ENCODE results near the gene DFFA. TPM values are rescaled to one million over a fixed set of nuclear protein-coding genes. Genes with fewer than 3 reads are reported as not detected.
A peak's percentile ranks its signal among the peaks of the same experiment; 100 is the strongest.
"Not testable (repeated sequence)": the region's sequence is repeated elsewhere in the genome, so short reads cannot be mapped to it uniquely, and the experiment has no call there.

DFFA gene
- total RNA-seq, 1 donor from 2014 or later, result 29.6 TPM

DNA sequence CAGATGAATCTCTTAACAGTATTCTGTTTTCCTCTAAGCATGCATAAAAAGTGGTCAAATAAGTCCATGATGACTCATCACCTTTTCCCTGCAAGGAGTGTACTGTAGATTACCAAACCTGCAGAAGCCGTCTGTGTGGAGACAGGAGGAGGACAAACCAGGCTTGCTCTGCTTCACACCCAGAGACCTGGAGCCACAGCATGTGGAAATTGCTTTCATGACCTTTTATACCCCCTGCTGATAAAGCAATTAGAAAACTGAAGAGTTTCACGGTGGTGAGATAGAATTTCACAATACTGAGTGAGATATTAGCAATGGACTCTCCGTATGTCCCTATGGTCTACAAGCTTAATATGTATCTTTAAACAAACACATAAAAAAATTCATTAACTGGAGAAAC is 13.1 kb downstream of the DFFA start:
- no peak for DNase-seq

DNA sequence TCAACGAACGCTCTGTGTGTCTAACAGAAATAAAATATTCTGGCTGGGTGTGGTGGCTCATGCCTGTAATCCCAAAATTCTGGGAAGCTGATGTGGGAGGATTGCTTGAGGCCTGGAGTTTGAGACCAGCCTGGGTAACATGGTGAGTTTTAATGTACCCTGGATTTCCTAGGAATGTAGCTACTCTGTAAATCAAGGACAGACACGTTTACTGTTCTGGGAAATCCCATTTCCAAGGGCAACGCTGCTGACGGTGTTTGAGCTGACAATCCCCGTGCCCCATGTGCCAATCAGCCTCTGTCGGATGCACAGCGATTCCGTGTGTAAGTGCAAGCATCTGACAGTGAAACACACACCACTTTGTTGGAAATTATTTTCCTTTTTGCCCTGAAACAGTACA is 14.5 kb downstream of the DFFA start:
- no peak for DNase-seq

DNA sequence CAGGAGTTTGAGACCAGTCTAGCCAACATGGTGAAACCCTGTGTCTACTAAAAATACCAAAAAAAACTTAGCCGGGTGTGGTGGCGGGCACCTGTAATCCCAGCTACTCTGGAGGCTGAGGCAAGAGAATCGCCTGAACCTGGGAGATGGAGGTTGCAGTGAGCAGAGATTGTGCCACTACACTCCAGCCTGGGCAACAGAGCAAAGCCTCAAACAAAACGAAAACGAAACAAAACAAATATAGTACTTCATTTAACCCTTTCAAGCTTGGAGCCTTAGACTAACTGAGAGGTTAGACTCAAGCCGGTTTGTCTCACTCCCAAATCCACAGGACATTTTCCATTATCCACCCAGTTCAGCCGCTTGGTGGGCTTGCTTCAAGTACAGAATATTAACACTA is 14.9 kb downstream of the DFFA start:
- not testable (repeated sequence) for DNase-seq

DNA sequence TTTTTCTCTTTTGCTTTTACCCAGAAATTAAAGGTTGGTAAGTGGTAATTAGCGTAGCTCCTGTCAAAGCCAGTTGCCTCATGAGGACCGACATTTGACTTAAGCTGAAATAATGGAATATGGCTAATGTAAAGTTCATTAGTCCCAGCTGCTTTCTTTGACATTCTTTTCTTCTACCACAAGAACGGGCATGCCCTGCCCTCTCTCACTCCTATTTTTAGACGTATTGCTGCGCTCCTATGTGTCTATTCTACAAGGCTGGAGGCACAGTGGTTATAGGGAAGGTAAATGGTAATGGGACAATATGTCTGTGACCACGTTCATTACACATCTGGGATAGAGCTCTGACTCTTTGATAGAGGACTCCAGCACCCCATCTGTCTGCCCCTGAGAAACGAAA is 15.7 kb downstream of the DFFA start:
- no peak for DNase-seq

DNA sequence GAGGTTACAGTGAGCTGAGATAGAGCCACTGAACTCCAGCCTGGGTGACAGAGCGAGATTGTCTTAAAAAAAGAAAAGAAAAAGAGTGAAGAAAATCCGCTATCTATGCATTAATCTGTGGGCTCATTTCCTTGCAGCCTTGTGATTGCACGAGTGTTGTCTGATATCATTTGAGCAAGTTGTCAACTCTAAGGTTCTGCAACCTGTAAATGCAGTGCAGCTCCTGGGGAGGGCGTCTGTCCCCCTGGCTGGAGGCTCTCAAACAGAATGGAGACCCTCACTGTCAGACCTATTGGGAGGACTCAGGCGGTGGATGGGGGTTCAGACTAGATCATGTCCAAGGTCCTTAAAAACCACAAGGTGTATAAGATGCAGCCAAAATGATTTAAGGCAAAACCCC is 16.3 kb downstream of the DFFA start:
- DNase-seq, result no peak

DNA sequence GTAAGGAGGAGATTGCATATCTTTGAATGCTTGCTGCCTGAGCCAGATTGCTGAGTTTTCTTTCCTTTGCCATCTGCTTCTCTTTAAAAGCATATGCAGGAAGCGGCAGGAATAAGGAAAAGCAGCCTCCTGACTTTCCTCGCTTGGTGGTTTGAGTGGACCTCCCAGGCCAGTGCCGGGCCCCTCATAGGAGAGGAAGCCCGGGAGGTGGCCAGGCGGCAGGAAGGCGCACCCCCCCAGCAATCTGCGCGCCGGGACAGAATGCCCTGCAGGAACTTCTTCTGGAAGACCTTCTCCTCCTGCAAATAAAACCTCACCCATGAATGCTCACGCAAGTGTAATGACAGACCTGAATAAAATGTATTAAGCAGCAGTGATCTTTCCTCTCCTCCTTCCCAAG is 21.0 kb downstream of the DFFA start:
- no peak for DNase-seq

DNA sequence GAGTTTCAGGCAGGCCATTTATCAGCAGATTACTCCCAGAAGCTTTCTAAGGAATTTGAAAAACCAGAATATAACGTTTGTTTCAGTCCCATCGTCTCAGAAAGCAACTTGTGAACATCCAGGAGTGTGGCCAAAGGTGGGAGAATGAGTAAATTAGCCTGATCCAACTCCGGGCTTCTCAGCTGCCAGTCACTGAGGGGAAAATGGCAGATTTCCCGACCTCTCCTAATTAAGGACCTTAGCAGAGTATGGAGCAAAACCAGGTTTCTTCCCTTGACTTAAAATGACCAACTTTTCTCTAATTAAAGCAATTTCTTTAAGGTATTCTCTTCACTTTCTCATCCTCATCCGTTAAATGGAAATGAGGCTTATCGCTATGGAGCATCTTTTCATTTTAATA is 21.5 kb downstream of the DFFA start:
- no peak for DNase-seq

DNA sequence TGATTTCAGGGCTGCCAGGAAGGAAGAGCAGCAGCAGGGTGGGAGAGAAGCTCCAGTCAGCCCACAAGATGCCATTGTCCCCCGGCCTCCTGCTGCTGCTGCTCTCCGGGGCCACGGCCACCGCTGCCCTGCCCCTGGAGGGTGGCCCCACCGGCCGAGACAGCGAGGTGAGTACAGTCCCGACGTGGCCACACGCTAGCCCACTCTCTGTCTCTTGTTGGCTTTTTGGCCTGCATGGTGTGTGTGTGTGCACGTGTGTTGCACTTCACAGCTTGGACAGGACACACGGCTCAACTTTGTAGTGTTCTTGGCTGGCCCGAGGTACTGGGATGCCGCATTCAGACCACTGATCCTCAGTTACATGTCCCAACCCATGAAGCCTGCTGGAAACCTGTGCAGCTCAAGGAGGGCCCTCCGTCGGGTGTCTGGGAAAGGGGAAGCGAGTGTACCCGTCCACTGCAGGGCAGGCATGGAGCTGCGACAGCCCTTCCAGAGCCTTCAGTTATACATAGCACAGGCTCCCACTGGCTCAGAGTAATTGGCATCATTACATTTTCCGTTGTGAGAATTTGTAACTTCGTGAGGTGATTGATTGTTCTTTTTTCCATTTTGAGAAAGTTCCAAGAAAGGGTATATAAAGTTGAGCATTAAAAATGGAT is 22.0 kb downstream of the DFFA start:
- DNase-seq, result no peak

DNA sequence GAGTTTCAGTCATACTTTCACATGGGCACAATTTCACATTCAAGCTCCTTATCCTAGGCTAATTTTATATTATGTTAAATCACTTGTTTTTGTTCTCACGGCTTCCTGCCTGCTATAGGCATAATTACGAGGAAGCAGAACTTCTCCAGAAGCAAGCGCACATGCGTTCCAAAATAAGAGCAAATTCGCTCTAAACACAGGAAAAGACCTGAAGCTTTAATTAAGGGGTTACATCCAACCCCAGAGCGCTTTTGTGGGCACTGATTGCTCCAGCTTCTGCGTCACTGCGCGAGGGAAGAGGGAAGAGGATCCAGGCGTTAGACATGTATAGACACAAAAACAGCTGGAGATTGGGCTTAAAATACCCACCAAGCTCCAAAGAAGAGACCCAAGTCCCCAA is 22.6 kb downstream of the DFFA start, which contains the start of gene CORT:
CORT (plus strand) TSS at position 281 of the 400 bp plus-strand sequence. CDS start 193 bp downstream, outside the sequence.
- DNase-seq, result no peak

DNA sequence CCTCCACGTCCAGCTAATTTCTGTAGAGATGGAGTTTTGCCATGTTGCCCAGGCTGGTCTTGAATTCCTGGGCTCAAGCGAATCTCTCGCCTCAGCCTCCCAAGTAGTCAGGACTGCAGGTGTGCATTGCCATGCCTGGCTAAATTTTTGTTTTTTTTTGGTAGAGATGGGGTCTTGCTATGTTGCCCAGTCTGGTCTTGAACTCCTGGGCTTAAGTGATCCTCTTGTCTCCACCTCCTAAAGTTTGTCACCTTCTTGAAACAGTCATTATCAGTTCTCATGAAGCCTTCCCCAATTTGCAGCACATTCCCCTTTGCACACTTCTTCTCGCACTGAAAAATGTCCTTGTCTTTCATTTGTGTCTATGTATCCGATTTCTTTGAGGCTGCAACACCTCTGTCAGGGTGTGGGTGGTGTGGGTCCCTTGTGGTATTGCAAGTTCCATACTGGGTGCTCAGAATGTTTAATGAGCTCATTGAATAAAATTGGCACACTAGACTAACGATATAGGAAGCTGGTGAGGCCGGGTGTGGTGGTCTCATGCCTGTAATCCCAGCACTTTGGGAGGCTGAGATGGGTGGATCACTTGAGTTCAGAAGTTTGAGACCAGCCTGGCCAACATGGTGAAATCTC is 25.4 kb downstream of the DFFA start:
- DNase-seq, result no peak

DNA sequence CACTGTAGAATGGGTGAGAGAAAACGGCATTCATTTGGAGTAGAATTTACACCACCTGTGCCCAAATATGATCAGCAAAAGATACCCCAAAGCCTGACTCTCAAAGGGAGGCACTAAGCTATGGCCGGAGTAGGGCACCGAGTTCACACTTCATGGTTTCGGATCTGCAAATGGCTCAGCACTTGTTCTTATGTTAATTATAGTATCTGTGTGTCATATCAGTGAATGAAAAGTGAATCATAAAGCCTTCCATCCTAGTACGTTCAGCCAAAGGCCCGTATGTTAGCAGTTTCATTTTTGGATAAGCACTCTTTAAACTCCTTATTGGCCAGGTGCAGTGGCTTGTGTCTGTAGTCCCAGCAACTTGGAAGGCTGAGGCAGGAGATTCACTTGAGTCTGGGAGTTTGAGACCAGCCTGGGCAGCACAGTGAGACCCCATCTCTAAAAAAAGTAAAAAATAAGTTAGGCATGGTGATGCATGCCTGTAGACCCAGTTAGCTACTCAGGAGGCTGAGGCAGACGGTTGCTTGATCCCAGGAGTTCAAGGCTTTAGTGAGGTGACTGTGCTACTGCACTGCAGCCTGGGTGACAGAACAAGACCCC is 27.4 kb downstream of the DFFA start:
- DNase-seq, result no peak

DNA sequence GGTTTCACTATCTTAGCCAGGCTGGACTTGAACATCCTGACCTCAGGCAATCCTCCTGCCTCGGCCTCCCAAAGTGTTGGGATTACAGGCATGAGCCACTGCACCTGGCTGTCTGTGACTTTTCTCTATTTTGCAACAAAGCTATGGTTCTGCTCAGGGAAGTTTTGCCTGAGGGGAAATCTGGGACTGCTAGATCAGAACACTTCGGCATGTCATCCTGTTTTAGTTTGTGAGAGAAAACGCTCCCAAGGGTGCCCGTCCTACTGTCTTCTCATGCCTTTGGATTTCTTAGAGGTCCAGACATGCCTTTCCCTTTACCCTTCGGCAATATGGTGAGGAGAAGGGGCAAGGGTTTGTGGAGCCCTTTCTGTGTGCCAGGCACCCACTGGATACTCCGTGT is 28.1 kb downstream of the DFFA start:
- no peak for DNase-seq

DNA sequence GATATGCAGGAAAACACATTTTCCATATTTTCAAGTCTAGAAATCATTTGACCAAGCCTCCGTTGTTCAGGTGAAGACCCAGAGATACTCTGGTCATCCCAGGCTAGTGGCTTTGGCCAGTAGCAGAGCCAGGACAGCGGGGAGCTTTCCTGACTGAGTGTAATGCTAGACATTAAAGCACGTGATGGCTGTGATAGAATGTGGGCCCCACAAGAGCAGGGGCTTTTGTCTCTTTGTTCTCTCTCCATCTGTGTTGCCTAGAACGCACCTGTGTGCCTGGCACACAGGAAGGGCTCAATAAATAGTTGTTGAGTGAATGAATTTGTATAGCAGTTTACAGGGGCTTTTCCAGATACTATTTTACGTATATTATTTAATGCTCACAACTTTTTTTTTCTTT is 31.5 kb downstream of the DFFA start:
- no peak for DNase-seq

DNA sequence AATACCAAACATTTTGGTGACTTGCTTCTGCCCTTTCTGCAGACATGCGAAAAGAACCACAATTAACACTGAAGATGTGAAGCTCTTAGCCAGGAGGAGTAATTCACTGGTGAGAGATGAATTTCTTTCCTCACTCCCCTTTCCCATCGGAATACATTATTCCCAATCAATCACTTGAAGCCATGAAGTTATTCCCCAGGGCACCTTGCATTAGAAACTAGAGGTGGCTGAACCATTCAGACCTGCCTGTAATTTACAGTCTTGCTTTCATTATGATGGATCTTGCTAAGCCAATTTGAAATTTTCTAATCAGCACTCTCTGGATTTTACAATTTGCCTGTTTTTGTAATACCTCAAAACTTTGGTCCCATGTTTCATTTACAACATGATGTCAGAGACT is 32.0 kb downstream of the DFFA start:
- DNase-seq, result no peak

DNA sequence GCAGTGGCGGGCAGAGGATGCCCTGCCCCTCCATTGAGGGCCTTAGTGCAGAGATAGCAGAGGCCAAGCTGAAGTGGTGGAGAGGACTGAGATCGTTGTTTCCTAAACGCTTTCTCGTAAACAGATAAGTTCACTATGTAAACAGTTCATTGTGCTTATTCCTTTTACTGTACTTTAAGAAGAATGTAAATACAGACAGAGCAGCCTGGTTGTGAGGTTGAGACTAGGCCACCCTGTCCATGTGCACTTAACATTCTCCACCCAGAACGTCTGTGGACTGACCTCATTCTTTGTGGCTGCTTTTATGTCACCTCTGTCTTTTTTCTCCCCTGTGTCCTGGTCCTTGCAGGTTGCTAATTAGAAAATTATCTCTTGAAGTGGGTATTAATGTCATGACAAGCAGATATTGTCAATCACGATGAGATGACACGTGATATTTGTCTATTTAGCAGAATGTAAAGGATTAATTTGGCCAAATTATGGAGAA is 33.6 kb downstream of the DFFA start:
- DNase-seq, result no peak

DNA sequence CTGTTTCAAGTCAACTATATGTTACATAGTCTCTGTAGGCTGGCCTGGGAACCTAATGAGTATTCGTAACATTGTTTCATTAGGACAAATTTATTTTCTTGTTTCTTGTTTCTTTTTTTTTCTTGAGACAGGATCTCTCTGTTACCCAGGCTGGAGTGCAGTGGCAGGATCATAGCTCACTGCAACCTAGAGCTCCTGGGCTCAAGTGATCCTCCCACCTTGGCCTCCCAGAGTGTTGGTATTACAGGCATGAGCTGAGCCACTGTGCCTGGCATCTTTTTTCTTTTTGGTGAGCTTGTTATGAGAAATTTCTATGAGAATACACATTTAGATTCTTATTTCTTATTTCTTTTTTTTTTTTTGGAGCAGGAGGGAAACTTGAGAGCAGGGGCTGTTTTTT is 35.3 kb downstream of the DFFA start:
- DNase-seq, result no peak

DNA sequence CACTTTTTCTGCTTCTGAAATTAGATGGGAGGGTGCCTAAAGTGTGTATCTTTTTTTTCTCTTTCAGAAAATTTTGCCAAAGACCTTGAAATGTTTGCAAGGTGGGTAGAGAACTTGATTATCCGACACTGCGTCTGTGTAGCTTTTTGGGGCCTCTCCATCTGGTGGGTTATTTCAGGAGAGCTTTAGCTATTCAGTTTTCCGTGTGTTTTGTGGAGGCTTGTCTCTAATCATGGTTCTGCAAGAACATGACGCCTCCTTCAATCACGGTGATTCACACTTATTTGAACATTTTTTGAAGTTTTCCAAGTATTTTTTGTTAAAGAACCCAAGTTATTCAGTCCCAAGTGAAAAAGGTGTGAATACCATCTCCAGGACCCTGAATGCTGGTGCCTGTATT is 37.7 kb downstream of the DFFA start:
- DNase-seq, result no peak

DNA sequence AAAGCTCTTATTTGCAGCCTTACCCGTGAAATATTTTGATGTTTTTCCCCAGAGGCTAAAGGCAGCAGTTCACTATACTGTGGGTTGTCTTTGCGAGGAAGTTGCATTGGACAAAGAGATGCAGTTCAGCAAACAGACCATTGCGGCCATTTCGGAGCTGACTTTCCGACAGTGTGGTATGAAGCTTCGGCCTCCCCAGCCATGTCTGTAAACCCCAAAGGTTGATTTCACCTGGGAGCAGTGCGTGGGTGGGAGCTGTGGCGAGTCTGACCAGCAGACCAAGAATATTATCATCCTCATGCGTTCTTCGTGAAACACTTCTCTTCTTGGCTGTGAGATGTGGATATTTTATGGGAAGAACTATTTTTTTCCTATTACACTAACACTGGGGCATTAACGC is 38.5 kb downstream of the DFFA start:
- DNase-seq, result no peak

DNA sequence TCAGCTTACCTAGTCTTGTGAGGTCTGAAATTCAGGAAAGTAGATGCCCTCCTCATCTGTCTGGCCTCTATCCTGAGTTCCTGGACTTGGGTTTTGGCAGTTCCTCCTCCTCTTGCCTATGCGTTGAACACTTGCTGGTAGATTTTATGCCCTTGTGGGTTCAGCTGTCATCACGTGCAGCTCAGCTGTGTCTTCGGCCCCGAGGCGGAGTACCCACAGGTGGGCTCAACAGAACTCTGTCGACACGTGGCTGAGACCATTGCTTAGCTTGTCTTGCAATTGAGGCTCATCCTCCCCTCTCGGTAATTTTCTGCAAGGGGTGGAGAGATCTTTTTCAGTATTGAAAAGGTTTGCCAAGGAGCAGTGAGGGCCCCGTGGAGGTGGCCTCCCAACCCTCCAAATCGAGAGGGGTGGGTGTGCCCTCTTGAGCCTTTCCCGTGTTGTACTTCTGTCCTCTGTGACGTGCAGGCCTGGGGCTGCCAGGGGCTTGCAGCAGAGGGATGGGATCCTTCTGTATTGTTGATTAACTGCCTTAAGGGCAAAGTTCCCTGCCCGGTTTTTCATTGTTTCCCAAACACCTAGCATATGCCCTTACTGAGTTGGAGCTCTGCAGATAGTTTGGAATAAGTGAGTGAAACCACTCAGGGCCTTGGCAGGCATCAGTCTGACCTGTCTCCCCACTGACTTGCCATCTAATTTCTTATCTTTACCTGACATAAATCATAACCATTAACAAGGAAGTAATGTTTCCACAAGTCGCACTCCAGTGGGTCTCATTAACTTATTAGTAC is 39.2 kb downstream of the DFFA start:
- no peak for DNase-seq

DNA sequence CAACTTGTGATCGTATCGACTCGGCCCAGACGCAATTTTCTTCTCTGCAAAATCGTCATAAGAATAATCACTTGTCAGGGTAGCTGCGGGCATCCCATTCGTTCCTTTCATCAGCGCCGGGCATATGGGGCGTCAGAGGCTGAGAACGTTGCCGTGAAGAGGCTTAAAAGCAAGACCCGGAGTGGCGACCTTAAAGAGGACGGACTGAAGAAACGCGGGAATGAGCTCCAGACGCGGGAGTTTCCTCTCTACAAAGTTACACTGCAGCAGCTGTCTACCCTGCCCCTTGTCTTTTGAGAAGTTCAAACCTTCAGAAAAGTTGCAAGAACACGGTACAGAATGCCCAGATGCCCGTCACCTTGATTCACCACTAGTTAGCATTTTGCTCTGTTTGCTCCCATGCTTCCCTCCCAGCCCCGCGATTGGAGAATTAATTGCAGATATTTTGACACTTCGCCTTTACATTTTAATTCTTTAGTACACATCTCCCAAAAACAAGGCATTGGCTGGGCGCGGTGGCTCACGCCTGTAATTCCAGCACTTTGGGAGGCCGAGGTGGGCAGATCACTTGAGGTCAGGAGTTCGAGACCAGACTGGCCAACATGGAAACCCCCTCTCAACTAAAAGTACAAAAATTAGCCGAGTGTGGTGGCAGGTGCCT is 41.1 kb downstream of the DFFA start:
- no peak for DNase-seq

DNA sequence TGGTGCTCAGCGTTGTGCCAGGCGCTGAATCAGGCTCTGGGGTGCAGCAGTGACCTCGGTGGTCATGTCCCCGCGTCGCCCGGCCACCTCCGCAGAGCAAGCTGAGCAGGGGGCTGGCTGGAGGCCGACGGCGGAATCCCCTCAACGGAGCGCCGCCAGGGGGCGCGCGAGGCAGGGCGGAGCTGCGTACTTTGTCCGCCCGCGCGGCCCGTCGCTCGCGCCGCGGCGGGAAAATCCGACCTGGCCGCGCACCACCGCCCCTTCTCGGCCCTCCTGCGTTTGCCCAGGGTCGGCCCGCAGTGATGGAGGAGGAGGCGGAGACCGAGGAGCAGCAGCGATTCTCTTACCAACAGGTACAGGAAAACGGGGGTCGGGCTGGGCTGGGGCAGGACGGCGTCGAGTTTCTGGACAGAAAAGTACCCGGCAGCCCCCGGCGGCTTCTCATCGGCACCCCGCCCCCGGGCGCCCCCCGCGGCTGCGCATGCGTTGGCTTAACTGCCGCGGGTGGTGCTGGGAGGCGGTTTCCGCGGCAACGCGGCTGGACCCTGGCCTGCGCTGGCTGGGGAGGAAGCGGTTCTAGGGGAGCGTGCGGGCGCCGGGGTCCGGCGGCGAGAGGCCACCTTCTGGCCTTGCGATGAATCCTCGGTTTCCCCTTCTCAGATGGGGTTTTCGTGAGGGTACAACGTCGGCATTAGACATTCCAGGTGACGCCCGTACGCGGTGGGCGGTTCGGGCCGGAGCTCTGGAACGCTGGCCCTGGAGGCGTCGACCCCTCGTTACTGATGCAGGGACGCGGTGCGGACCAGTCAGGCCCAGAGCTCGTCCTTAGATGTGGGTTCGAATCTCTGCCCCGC is 41.9 kb downstream of the DFFA start, which contains the start of gene CENPS:
CENPS (plus strand) TSS at position 218 of the 854 bp plus-strand sequence; CDS start at position 303, 85 bp downstream.
- DNase-seq, result peak; percentile 82

Data from occipital lobe (tissue), 2 donors.